PFSK-1 (cell line): ENCODE results near the gene KLK4.

ENCODE experiments used
- FOXP2 ChIP-seq: optimal IDR thresholded peaks from 2 replicates; pipeline ENCODE3; 2011; ENCODE audit warnings: borderline replicate concordance, control low read depth, inconsistent platforms; ENCODE audit not compliant: insufficient read depth; ENCODE audit errors: extremely low read length, extremely low read depth
- POLR2AphosphoS5 ChIP-seq: IDR thresholded peaks from 2 replicates; pipeline ENCODE4 v1.6.1; 2012; ENCODE audit warnings: low read depth, mild to moderate bottlenecking, control low read depth, low read length, moderate library complexity
- SIN3A ChIP-seq: IDR thresholded peaks from 2 replicates; pipeline ENCODE4 v1.6.1; 2012; ENCODE audit warnings: mild to moderate bottlenecking, low read length, moderate library complexity, borderline replicate concordance; ENCODE audit not compliant: insufficient read depth
- TAF1 ChIP-seq: IDR thresholded peaks from 2 replicates; pipeline ENCODE4 v1.6.1; 2012; ENCODE audit warnings: low read length, control low read depth, borderline replicate concordance; ENCODE audit not compliant: insufficient read depth
- TF ChIP-seq, protein P1 (sequence below), 2 experiments: IDR thresholded peaks; 2 replicates each; pipeline versions ENCODE4 v1.6.1 to v1.8.0; 2011 to 2012; ENCODE audit warnings: low read depth in 2 of 2, low read length in 2 of 2, control low read depth in 1 of 2, inconsistent platforms in 1 of 2, mild to moderate bottlenecking in 1 of 2, moderate library complexity in 1 of 2; ENCODE audit not compliant: insufficient read depth in 1 of 2

The KLK4 gene

DNA sequence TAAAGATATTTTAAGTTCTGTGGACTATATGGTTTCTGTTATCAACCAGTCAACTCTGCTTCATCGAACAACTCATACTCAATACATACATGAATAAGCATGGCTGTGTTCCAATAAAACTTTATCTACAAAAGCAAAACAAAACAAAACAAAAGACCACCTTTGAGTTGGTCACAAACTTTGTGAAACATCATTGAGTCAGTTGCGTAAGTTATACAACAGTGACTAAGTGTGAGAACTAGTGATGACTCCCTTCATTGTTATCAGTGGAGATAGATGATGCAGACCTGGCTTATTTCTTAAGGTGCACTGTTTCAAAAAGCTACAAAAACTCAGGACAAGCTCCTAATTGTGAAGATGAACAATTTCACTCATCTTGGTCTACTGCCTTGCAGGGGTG, 14.5 kb upstream of the KLK4 start:
- no peak for TF ChIP-seq TAF1
- TF ChIP-seq POLR2AphosphoS5, result no peak
- TF ChIP-seq SIN3A, result no peak
- TF ChIP-seq FOXP2, result no peak
- TF ChIP-seq, protein P1, sequence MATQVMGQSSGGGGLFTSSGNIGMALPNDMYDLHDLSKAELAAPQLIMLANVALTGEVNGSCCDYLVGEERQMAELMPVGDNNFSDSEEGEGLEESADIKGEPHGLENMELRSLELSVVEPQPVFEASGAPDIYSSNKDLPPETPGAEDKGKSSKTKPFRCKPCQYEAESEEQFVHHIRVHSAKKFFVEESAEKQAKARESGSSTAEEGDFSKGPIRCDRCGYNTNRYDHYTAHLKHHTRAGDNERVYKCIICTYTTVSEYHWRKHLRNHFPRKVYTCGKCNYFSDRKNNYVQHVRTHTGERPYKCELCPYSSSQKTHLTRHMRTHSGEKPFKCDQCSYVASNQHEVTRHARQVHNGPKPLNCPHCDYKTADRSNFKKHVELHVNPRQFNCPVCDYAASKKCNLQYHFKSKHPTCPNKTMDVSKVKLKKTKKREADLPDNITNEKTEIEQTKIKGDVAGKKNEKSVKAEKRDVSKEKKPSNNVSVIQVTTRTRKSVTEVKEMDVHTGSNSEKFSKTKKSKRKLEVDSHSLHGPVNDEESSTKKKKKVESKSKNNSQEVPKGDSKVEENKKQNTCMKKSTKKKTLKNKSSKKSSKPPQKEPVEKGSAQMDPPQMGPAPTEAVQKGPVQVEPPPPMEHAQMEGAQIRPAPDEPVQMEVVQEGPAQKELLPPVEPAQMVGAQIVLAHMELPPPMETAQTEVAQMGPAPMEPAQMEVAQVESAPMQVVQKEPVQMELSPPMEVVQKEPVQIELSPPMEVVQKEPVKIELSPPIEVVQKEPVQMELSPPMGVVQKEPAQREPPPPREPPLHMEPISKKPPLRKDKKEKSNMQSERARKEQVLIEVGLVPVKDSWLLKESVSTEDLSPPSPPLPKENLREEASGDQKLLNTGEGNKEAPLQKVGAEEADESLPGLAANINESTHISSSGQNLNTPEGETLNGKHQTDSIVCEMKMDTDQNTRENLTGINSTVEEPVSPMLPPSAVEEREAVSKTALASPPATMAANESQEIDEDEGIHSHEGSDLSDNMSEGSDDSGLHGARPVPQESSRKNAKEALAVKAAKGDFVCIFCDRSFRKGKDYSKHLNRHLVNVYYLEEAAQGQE (IDR thresholded peaks at IDR 0.05; ENCODE audit: insufficient read depth in 1 of 2, low read depth in 2 of 2, low read length in 2 of 2), result no peak

GRCh38 chr19:50924586-50924985, 13.4 kb upstream of the KLK4 start:
- TF ChIP-seq, protein P1 (IDR thresholded peaks at IDR 0.05; ENCODE audit: insufficient read depth in 1 of 2, low read depth in 2 of 2, low read length in 2 of 2), result no peak
- TF ChIP-seq POLR2AphosphoS5 (no peak), SIN3A (no peak), FOXP2 (no peak), TAF1 (no peak)

GRCh38 chr19:50922317-50922853, 11.2 kb upstream of the KLK4 start:
- TF ChIP-seq, protein P1 (IDR thresholded peaks at IDR 0.05; ENCODE audit: insufficient read depth in 1 of 2, low read depth in 2 of 2, low read length in 2 of 2), result no peak
- TF ChIP-seq TAF1 (no peak), FOXP2 (no peak), SIN3A (no peak), POLR2AphosphoS5 (no peak)

DNA sequence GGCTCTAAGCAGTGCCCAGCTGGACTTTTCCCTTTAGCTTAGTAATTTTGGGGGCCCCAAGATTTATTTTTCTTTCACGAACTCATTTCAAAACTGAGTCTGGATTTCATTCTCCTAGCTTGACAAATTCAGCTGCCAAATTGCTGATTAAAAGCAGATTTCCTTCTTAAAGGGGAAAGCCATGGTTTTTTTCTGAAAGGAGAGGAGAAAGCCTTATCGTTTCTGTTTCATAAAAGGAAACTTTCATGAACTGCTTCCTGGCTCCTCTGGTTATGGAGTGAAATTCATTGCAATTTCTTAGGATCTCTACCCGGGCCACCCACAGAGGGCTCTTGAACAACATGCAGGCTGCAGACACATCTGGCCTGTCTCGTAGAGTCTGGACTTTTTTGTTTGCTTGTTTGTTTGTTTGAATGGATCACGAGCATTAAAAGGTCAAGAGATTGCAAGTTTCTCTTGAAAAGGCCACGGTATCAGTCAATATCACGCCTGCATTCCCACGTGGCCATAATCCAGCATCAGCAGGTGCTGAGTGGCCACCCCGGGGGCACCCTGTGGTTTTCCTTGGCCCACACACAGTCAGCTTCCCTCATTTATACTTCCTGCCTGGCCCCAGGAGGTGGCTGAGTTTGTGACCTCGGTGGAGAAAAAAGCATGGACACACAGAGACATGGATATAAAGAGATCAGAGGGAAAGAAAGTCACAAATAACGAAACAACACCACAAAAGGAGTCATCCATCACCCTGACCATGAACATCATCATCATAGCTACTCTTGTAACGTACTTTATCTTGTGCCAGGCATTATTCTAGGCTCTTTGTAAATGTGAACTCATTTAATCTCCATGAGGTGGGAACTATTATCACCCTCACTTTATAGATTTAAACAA, 10.5 kb upstream of the KLK4 start:
- TF ChIP-seq TAF1 (no peak), POLR2AphosphoS5 (no peak)

DNA sequence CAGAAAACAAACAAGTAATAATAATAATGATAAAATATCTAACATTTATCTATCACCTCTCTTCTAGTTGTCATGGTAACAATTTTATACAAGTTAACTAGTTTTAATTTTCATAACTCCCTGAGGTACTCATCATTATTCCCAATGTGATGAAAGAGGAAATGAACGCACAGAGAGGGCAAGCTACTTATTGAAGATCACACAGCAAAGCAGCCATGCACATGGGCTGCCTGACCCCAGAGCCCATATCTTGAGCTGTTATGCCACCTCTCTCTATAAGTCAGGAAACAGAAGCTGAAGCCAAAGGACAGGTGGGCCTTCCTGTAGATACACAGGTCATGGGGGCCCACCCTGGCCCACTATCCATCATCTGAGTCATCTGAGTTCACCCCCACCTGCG, 4.9 kb upstream of the KLK4 start:
- TF ChIP-seq FOXP2 (no peak), POLR2AphosphoS5 (no peak), SIN3A (no peak), TAF1 (no peak)
- TF ChIP-seq, protein P1 (IDR thresholded peaks at IDR 0.05; ENCODE audit: insufficient read depth in 1 of 2, low read depth in 2 of 2, low read length in 2 of 2), result no peak
